22Rv1 (cell line): ENCODE data around the gene ZNF761.

ENCODE experiments used
- CTCF ChIP-seq: fragments of 450-650 bp; IDR thresholded peaks from 2 replicates; pipeline ENCODE4 v1.5.1; 2017; ENCODE audit warnings: mild to moderate bottlenecking
- ZFX ChIP-seq: fragments of 450-650 bp; IDR thresholded peaks from 2 replicates; pipeline ENCODE4 v1.6.1; 2017; ENCODE audit warnings: antibody characterized with exemption, borderline replicate concordance

- TF ChIP-seq CTCF (no peak), ZFX (no peak)
These were observed 31.1 kb downstream of the ZNF761 start for GRCh38 chr19:53462861-53463260.
